ENCODE results near the gene TGFB2.

TGFB2 gene

GRCh38 chr1:218454700-218455282, 109.7 kb downstream of the TGFB2 start:
- H3K27ac ChIP-seq (replicated peaks): no peak overlapping the region
- TF ChIP-seq, protein P1, sequence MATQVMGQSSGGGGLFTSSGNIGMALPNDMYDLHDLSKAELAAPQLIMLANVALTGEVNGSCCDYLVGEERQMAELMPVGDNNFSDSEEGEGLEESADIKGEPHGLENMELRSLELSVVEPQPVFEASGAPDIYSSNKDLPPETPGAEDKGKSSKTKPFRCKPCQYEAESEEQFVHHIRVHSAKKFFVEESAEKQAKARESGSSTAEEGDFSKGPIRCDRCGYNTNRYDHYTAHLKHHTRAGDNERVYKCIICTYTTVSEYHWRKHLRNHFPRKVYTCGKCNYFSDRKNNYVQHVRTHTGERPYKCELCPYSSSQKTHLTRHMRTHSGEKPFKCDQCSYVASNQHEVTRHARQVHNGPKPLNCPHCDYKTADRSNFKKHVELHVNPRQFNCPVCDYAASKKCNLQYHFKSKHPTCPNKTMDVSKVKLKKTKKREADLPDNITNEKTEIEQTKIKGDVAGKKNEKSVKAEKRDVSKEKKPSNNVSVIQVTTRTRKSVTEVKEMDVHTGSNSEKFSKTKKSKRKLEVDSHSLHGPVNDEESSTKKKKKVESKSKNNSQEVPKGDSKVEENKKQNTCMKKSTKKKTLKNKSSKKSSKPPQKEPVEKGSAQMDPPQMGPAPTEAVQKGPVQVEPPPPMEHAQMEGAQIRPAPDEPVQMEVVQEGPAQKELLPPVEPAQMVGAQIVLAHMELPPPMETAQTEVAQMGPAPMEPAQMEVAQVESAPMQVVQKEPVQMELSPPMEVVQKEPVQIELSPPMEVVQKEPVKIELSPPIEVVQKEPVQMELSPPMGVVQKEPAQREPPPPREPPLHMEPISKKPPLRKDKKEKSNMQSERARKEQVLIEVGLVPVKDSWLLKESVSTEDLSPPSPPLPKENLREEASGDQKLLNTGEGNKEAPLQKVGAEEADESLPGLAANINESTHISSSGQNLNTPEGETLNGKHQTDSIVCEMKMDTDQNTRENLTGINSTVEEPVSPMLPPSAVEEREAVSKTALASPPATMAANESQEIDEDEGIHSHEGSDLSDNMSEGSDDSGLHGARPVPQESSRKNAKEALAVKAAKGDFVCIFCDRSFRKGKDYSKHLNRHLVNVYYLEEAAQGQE (IDR thresholded peaks at IDR 0.05; ENCODE audit: insufficient replicate concordance, low read depth): no peak
- TF ChIP-seq SPI1 (IDR thresholded peaks at IDR 0.05; ENCODE audit: borderline replicate concordance, low read depth): no peak
- no peak for TF ChIP-seq GABPA (IDR thresholded peaks at IDR 0.05; ENCODE audit: low read depth)
- TF ChIP-seq CTCF (IDR thresholded peaks at IDR 0.05; ENCODE audit: insufficient read depth, low read length): no peak
- TF ChIP-seq POLR2AphosphoS5 (IDR thresholded peaks at IDR 0.05; ENCODE audit: low read depth): no peak
- no peaks in the 10 kb centered on the region for H3K27me3 ChIP-seq (ENCODE audit: insufficient read depth, poor library complexity, severe bottlenecking)
- DNase-seq (ENCODE audit: low read depth in 1 of 2, low spot score in 1 of 2): no peak
- no peak overlapping the region for H3K4me3 ChIP-seq (replicated peaks; ENCODE audit: insufficient read depth, low read length)

- H3K27me3 ChIP-seq (ENCODE audit: insufficient read depth, poor library complexity, severe bottlenecking): no peaks in the 10 kb centered on the region
- no peak overlapping the region for H3K27ac ChIP-seq (replicated peaks)
- no peak overlapping the region for H3K4me3 ChIP-seq (replicated peaks; ENCODE audit: insufficient read depth, low read length)
- no peak for DNase-seq (ENCODE audit: low read depth in 1 of 2, low spot score in 1 of 2)
- TF ChIP-seq SPI1 (IDR thresholded peaks at IDR 0.05; ENCODE audit: borderline replicate concordance, low read depth) (peak; percentile 80), GABPA (IDR thresholded peaks at IDR 0.05; ENCODE audit: low read depth) (no peak)
Observed at GRCh38 chr1:218456444-218456843, 111.3 kb downstream of the TGFB2 start.

DNA sequence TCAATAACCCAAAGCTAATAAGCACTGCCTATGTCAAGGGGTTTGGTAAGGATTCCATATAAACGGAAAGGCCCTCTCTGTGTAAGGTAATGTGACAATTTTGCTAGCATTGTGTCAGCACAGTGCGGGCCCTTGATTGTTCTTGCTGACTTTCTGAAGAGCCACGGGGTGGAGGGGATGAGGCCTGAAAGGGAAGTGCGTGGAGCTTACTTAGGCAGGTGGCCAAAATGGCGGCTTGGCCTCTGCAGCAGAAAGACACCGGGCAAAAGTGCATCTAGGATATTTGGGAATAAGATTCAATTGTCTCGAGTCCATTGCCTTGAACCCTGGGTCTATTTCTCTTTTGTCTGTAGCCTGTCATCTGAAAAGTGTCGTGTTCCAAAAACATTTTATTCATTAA, 114.3 kb downstream of the TGFB2 start:
- H3K27ac ChIP-seq (replicated peaks): no peak overlapping the region
- TF ChIP-seq POLR2AphosphoS5 (IDR thresholded peaks at IDR 0.05; ENCODE audit: low read depth) (no peak), GABPA (IDR thresholded peaks at IDR 0.05; ENCODE audit: low read depth) (no peak), CTCF (IDR thresholded peaks at IDR 0.05; ENCODE audit: insufficient read depth, low read length) (no peak), SPI1 (IDR thresholded peaks at IDR 0.05; ENCODE audit: borderline replicate concordance, low read depth) (no peak)
- TF ChIP-seq, protein P1 (IDR thresholded peaks at IDR 0.05; ENCODE audit: insufficient replicate concordance, low read depth): no peak
- no peaks in the 10 kb centered on the region for H3K27me3 ChIP-seq (ENCODE audit: insufficient read depth, poor library complexity, severe bottlenecking)
- no peak overlapping the region for H3K4me3 ChIP-seq (replicated peaks; ENCODE audit: insufficient read depth, low read length)
- DNase-seq (ENCODE audit: low read depth in 1 of 2, low spot score in 1 of 2): no peak

- no peak for DNase-seq (ENCODE audit: low read depth in 1 of 2, low spot score in 1 of 2)
- Histone ChIP-seq H3K27ac (replicated peaks) (no peak overlapping the region), H3K27me3 (ENCODE audit: insufficient read depth, poor library complexity, severe bottlenecking) (no peaks in the 10 kb centered on the region), H3K4me3 (replicated peaks; ENCODE audit: insufficient read depth, low read length) (no peak overlapping the region)
- TF ChIP-seq POLR2AphosphoS5 (IDR thresholded peaks at IDR 0.05; ENCODE audit: low read depth) (no peak), GABPA (IDR thresholded peaks at IDR 0.05; ENCODE audit: low read depth) (no peak), SPI1 (IDR thresholded peaks at IDR 0.05; ENCODE audit: borderline replicate concordance, low read depth) (no peak), CTCF (IDR thresholded peaks at IDR 0.05; ENCODE audit: insufficient read depth, low read length) (no peak)
- TF ChIP-seq, protein P1 (IDR thresholded peaks at IDR 0.05; ENCODE audit: insufficient replicate concordance, low read depth): no peak
Observed at GRCh38 chr1:218459878-218460711, 115.0 kb downstream of the TGFB2 start.
